Neural cell (in vitro differentiated cells): ENCODE data around the gene COPA. TPM values are rescaled to one million over a fixed set of nuclear protein-coding genes. Genes with fewer than 3 reads are reported as not detected.

Source experiments
- H2AFZ ChIP-seq: fragments of 200-600, 300-800 bp; sonication (generic), shearing (Covaris generic); 2 replicates; pipeline ENCODE4 v1.6.0; 2014; ENCODE audit warnings: low read depth, mild to moderate bottlenecking, antibody characterized with exemption, low read length, moderate library complexity
- H3F3A ChIP-seq: fragments of 200-600 bp; shearing (Covaris generic); 2 replicates; pipeline ENCODE4 v1.6.1; 2016; ENCODE audit warnings: mild to moderate bottlenecking, moderate library complexity, mixed read lengths, antibody characterized with exemption, low read length; ENCODE audit not compliant: insufficient read depth, poor library complexity, severe bottlenecking
- H3K27ac ChIP-seq: fragments of 200-600, 300-800 bp; sonication (generic), shearing (Covaris generic); 2 replicates; pipeline ENCODE4 v1.5.1; 2014; ENCODE audit warnings: mild to moderate bottlenecking, low read length, moderate library complexity
- H3K27me3 ChIP-seq: fragments of 300-800, 200-600 bp; sonication (generic), shearing (Covaris generic); 2 replicates; pipeline ENCODE4 v1.6.0; 2014; ENCODE audit warnings: mild to moderate bottlenecking, low read depth, low read length, moderate library complexity; ENCODE audit not compliant: insufficient read depth
- H3K36me3 ChIP-seq: fragments of 300-800, 200-600 bp; sonication (generic), shearing (Covaris generic); 2 replicates; pipeline ENCODE4 v1.5.1; 2014; ENCODE audit warnings: mild to moderate bottlenecking, antibody characterized with exemption, low read length, moderate library complexity; ENCODE audit not compliant: insufficient read depth
- H3K4me2 ChIP-seq: fragments of 300-800, 200-600 bp; sonication (generic), shearing (Covaris generic); 2 replicates; pipeline ENCODE4 v1.6.0; 2014; ENCODE audit warnings: mild to moderate bottlenecking, low read length
- H3K4me3 ChIP-seq: fragments of 300-800, 200-600 bp; sonication (generic), shearing (Covaris generic); 2 replicates; pipeline ENCODE4 v1.5.1; 2014; ENCODE audit warnings: mild to moderate bottlenecking, low read length, moderate library complexity
- H3K79me2 ChIP-seq: fragments of 200-600 bp; shearing (Covaris generic); replicated peaks from 2 replicates; pipeline ENCODE4 v1.6.0; 2014; ENCODE audit warnings: mild to moderate bottlenecking, low read length, moderate library complexity; ENCODE audit not compliant: insufficient read depth
- H3K9ac ChIP-seq: fragments of 300-800, 200-600 bp; sonication (generic), shearing (Covaris generic); 2 replicates; pipeline ENCODE4 v1.6.1; 2016; ENCODE audit warnings: mild to moderate bottlenecking, low read length, mixed read lengths
- H3K9me2 ChIP-seq: fragments of 200-600 bp; shearing (Covaris generic); 2 replicates; pipeline ENCODE4 v1.6.1; 2016; ENCODE audit warnings: mild to moderate bottlenecking, low read length, mixed read lengths; ENCODE audit not compliant: insufficient read depth
- H3K9me3 ChIP-seq: fragments of 200-600, 300-800 bp; sonication (generic), shearing (Covaris generic); 2 replicates; pipeline ENCODE4 v1.6.1; 2016; ENCODE audit warnings: mild to moderate bottlenecking, mixed run types, low read length, moderate library complexity, mixed read lengths
- H4K20me1 ChIP-seq: fragments of 200-600 bp; shearing (Covaris generic); 2 replicates; pipeline ENCODE4 v1.6.1; 2016; ENCODE audit warnings: mild to moderate bottlenecking, mixed run types; ENCODE audit not compliant: insufficient read depth
- EP300 ChIP-seq: fragments of 450-650 bp; conservative IDR thresholded peaks from 2 replicates; pipeline ENCODE4 v1.6.1; 2014; ENCODE audit warnings: antibody characterized with exemption, mild to moderate bottlenecking, moderate library complexity; ENCODE audit not compliant: poor library complexity, severe bottlenecking
- EZH2 ChIP-seq: fragments of 200-600, 300-800 bp; shearing (Covaris generic), sonication (generic); IDR thresholded peaks from 2 replicates; pipeline ENCODE4 v1.6.1; 2014; ENCODE audit warnings: antibody characterized with exemption, low read length, borderline replicate concordance, mild to moderate bottlenecking; ENCODE audit not compliant: insufficient read depth, poor library complexity, severe bottlenecking
- MXI1 ChIP-seq: fragments of 450-650 bp; conservative IDR thresholded peaks from 2 replicates; pipeline ENCODE4 v1.6.1; 2014; ENCODE audit warnings: antibody characterized with exemption, mild to moderate bottlenecking; ENCODE audit not compliant: poor library complexity, severe bottlenecking
- POLR2AphosphoS5 ChIP-seq: IDR thresholded peaks from 2 replicates; pipeline ENCODE4 v1.6.1; 2012
- RAD21 ChIP-seq: fragments of 450-650 bp; conservative IDR thresholded peaks from 2 replicates; pipeline ENCODE4 v1.6.1; 2014; ENCODE audit warnings: antibody characterized with exemption, mild to moderate bottlenecking, moderate library complexity
- REST ChIP-seq: IDR thresholded peaks from 2 replicates; pipeline ENCODE4 v1.6.1; 2012; ENCODE audit warnings: borderline replicate concordance
- SMC3 ChIP-seq: fragments of 450-650 bp; conservative IDR thresholded peaks from 2 replicates; pipeline ENCODE4 v1.6.1; 2014; ENCODE audit warnings: antibody characterized with exemption, mild to moderate bottlenecking, moderate library complexity; ENCODE audit not compliant: poor library complexity
- TAF1 ChIP-seq: IDR thresholded peaks from 2 replicates; pipeline ENCODE4 v1.6.1; 2012; ENCODE audit warnings: low read depth
- polyA plus RNA-seq: library from polyadenylated mRNA; depleted of rRNA; stranded (reverse); fragments of >200 nt; gene quantifications from 2 replicates; pipeline ENCODE4 v1.2.3, GENCODE V29; 2014
- TF ChIP-seq, protein P1 (sequence below): fragments of 450-650 bp; IDR thresholded peaks from 2 replicates; pipeline ENCODE4 v1.5.1; 2014; ENCODE audit warnings: antibody characterized with exemption, mild to moderate bottlenecking, moderate library complexity; ENCODE audit not compliant: poor library complexity, severe bottlenecking

The COPA gene
- polyA plus RNA-seq, 1 donor from 2014 or later: 75.0 TPM

GRCh38 chr1:160366731-160367515 is 23.9 kb upstream of the COPA start, which contains the start of gene NHLH1 (continued):
- no peak for TF ChIP-seq SMC3
- TF ChIP-seq EP300: no peak
- TF ChIP-seq POLR2AphosphoS5: no peak

- TF ChIP-seq POLR2AphosphoS5: no peak
- no peak for TF ChIP-seq REST
- TF ChIP-seq, protein P1, sequence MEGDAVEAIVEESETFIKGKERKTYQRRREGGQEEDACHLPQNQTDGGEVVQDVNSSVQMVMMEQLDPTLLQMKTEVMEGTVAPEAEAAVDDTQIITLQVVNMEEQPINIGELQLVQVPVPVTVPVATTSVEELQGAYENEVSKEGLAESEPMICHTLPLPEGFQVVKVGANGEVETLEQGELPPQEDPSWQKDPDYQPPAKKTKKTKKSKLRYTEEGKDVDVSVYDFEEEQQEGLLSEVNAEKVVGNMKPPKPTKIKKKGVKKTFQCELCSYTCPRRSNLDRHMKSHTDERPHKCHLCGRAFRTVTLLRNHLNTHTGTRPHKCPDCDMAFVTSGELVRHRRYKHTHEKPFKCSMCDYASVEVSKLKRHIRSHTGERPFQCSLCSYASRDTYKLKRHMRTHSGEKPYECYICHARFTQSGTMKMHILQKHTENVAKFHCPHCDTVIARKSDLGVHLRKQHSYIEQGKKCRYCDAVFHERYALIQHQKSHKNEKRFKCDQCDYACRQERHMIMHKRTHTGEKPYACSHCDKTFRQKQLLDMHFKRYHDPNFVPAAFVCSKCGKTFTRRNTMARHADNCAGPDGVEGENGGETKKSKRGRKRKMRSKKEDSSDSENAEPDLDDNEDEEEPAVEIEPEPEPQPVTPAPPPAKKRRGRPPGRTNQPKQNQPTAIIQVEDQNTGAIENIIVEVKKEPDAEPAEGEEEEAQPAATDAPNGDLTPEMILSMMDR: no peak
- no peak for TF ChIP-seq MXI1
- TF ChIP-seq SMC3: no peak
- no peak overlapping the region for H3K9ac ChIP-seq
- no peak overlapping the region for H3K4me3 ChIP-seq
- H4K20me1 ChIP-seq: no peaks in the 10 kb centered on the region
- H3K9me3 ChIP-seq: no peaks in the 10 kb centered on the region
- no peaks in the 10 kb centered on the region for H3K27me3 ChIP-seq
- H3F3A ChIP-seq: no peaks in the 10 kb centered on the region
- no peak overlapping the region for H3K27ac ChIP-seq
- no peaks in the 10 kb centered on the region for H3K79me2 ChIP-seq
- no peak overlapping the region for H3K4me2 ChIP-seq
- no peaks in the 10 kb centered on the region for H3K9me2 ChIP-seq
- H3K36me3 ChIP-seq: no peaks in the 10 kb centered on the region
- no peak overlapping the region for H2AFZ ChIP-seq
Measured at GRCh38 chr1:160365325-160365724, 22.3 kb upstream of the COPA start.

DNA sequence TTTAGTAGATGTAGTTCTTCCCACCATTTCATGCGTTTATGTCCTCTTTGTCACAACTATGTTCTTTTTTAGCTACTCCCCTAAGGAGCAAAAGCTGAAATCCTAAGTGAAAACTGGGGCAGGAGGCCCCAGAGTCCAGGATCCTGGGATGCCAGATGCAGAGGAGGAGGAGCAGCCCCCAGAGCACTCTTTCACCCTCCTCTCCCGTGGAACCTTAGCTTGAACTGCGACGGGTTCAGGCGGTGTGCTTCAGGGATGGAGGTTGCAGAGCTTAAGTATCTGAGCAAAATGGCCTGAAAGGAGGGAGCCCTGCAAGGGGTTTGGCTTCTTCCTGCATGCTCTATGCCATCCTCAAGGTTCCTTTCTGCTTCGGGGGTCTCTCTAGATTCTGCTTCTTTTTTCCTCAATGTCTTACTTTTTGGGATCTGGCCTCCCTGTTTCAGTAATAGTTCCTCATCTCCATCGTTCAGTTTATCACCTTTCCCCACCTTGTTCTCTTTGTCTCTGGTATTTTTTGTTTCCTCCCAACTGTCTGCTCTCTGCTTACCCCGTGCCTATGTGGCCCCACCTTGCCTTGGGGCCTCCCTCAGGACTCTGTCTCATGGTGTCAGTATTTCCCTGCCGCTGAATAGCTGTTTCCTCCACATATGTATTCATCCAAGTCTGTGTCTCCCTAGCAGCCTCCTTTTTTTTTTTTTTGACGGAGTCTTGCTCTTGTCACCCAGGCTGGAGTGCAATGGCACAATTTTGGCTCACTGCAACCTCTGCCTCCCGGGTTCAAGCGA is 21.1 kb upstream of the COPA start:
- Histone ChIP-seq H3K9me3 (no peaks in the 10 kb centered on the region), H2AFZ (no peak overlapping the region), H3K4me3 (no peak overlapping the region), H3K9ac (no peak overlapping the region), H4K20me1 (no peaks in the 10 kb centered on the region), H3K27me3 (no peaks in the 10 kb centered on the region), H3K36me3 (no peaks in the 10 kb centered on the region), H3K4me2 (no peak overlapping the region), H3K9me2 (no peaks in the 10 kb centered on the region), H3K79me2 (no peaks in the 10 kb centered on the region), H3F3A (no peaks in the 10 kb centered on the region), H3K27ac (no peak overlapping the region)
- TF ChIP-seq MXI1: no peak
- no peak for TF ChIP-seq SMC3
- TF ChIP-seq REST: no peak
- no peak for TF ChIP-seq POLR2AphosphoS5
- no peak for TF ChIP-seq EZH2
- TF ChIP-seq, protein P1: no peak
- TF ChIP-seq TAF1: no peak
- TF ChIP-seq RAD21: no peak
- no peak for TF ChIP-seq EP300
